Stimulated activated naive CD8-positive, alpha-beta T cell treated with anti-CD3 and anti-CD28 coated beads, Interleukin-15, amount 100 ng/mL, for 72 hours (primary cell): ENCODE data around the gene NTF4.
"Not testable (repeated sequence)": the region's sequence is repeated elsewhere in the genome, so short reads cannot be mapped to it uniquely, and the experiment has no call there.

ENCODE experiments used
- ATAC-seq: fragments of 150-1000 bp; cut with Tn5 transposase; 2 replicates; pipeline ENCODE4 v1.10.0; 2021; ENCODE audit warnings: mild to moderate bottlenecking, moderate library complexity
- DNase-seq, 2 donors: peaks; one replicate each; pipeline ENCODE4 v3.0.0; 2021 to 2022
- H3K27ac Mint-ChIP-seq, 2 donors: one replicate each; pipeline ENCODE4 v1.8.0; 2022; ENCODE audit warnings: mild to moderate bottlenecking in 2 of 2, mixed read lengths in 2 of 2, moderate library complexity in 2 of 2
- H3K27me3 Mint-ChIP-seq: one replicate; pipeline ENCODE4 v1.8.0; 2022; ENCODE audit warnings: mixed read lengths
- H3K4me1 Mint-ChIP-seq: one replicate; pipeline ENCODE4 v1.8.0; 2022; ENCODE audit warnings: mild to moderate bottlenecking, mixed read lengths
- H3K4me3 Mint-ChIP-seq, 2 donors: one replicate each; pipeline ENCODE4 v1.8.0; 2022; ENCODE audit warnings: mild to moderate bottlenecking in 2 of 2, mixed read lengths in 2 of 2, moderate library complexity in 1 of 2
- H3K9me3 Mint-ChIP-seq, 2 donors: one replicate each; pipeline ENCODE4 v1.8.0; 2022; ENCODE audit warnings: mixed read lengths in 2 of 2

The NTF4 gene

GRCh38 chr19:49022116-49022515, 42.5 kb downstream of the NTF4 start:
- Mint-ChIP-seq H3K4me3 (no peak overlapping the region), H3K27me3 (peaks cover 19% of the 10 kb centered on the region), H3K27ac (no peak overlapping the region), H3K9me3 (no peaks in the 10 kb centered on the region), H3K4me1 (peaks cover 33% of the 10 kb centered on the region)
- no peak for ATAC-seq
- DNase-seq = no peak

GRCh38 chr19:49020931-49021895, 43.4 kb downstream of the NTF4 start:
- peak; percentile 24 for ATAC-seq
- no peak overlapping the region for H3K4me3 Mint-ChIP-seq

DNA sequence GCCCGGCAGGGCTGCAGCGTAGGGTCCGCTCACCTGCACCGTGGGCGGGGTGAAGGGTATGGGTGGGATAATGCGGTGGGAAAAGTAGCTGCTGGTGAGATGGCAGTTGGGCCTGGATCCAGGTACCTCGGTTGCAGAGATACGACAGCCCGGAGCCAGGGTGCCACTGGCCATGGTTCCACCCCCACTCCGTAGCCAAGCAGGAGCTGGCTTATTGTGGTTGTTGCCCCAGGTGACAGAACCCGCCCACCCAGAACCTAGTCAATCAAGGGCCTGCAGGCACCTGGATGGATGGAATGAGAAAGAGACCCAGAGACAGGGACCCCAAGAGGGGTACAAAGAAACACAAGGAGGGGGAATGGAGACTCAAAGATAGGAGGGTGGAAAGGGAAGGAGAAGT, 44.3 kb downstream of the NTF4 start:
- no peaks in the 10 kb centered on the region for H3K9me3 Mint-ChIP-seq
- no peak for DNase-seq
- H3K27me3 Mint-ChIP-seq = peaks cover 19% of the 10 kb centered on the region
- peaks cover 33% of the 10 kb centered on the region for H3K4me1 Mint-ChIP-seq
- no peak for ATAC-seq
- H3K27ac Mint-ChIP-seq = peak overlapping the region in 1 of 2 donors; percentile 78
- peak overlapping the region in 1 of 2 donors; percentile 79 for H3K4me3 Mint-ChIP-seq

More at GRCh38 chr19:49020931-49021895, 43.4 kb downstream of the NTF4 start:
- H3K27me3 Mint-ChIP-seq = peaks cover 19% of the 10 kb centered on the region
- no peak for DNase-seq
- peaks cover 33% of the 10 kb centered on the region for H3K4me1 Mint-ChIP-seq
- H3K27ac Mint-ChIP-seq = peak overlapping the region in 1 of 2 donors; percentile 10
- H3K9me3 Mint-ChIP-seq = no peaks in the 10 kb centered on the region

GRCh38 chr19:49019242-49019932, 45.2 kb downstream of the NTF4 start:
- Mint-ChIP-seq H3K4me3 (peak overlapping the region; percentile 79 to 84), H3K9me3 (no peaks in the 10 kb centered on the region), H3K27ac (peak overlapping the region in 1 of 2 donors; percentile 88), H3K4me1 (peaks cover 33% of the 10 kb centered on the region), H3K27me3 (peaks cover 19% of the 10 kb centered on the region)
- ATAC-seq (peak; percentile 44), DNase-seq (peak; percentile 54 to 64)

DNA sequence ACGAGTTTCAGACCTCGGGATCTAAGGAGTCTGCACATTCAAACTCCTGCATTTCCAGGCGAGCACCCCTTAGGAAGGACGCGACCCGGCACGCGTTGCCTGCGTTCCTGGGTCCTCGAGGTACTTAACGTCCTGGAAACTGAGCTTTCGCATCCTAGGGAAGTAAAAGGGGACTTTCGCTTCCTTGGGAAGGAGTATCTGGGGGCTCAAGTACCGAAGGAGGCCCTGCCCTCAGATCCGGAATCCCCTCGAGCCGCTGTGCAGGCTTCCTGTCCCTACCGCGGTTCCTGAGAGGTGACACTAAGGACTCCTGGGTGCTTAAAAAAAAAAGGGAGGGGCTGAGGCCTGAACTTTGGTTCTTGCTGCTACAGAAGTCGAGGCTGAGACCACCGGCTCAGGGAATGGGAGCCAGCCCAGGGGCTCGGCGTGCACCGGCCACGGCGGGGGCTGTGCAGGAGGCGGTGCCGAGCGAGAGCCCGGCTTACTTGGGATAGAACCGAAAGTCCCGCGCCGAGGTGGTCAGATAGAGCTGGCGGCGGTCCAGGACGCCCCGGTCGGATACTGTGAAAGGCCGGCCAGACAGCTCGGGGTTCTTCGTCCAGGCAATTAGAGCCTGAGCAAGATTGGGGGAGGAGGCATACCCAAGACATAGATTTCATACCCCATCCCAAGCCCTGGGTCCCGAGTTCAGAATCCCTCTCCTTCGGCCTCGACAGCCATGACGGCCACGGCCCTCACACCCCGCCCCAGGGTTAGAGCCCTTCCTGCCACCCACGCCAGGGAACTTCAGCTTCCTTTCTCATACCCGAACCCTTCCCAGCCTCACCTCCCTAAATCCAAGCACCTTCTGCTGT, 46.0 kb downstream of the NTF4 start:
- H3K4me1 Mint-ChIP-seq = peaks cover 33% of the 10 kb centered on the region
- H3K9me3 Mint-ChIP-seq, DNase-seq, H3K27ac Mint-ChIP-seq, ATAC-seq: not testable (repeated sequence)
- peaks cover 19% of the 10 kb centered on the region for H3K27me3 Mint-ChIP-seq
- peak overlapping the region; percentile 79 to 84 for H3K4me3 Mint-ChIP-seq

DNA sequence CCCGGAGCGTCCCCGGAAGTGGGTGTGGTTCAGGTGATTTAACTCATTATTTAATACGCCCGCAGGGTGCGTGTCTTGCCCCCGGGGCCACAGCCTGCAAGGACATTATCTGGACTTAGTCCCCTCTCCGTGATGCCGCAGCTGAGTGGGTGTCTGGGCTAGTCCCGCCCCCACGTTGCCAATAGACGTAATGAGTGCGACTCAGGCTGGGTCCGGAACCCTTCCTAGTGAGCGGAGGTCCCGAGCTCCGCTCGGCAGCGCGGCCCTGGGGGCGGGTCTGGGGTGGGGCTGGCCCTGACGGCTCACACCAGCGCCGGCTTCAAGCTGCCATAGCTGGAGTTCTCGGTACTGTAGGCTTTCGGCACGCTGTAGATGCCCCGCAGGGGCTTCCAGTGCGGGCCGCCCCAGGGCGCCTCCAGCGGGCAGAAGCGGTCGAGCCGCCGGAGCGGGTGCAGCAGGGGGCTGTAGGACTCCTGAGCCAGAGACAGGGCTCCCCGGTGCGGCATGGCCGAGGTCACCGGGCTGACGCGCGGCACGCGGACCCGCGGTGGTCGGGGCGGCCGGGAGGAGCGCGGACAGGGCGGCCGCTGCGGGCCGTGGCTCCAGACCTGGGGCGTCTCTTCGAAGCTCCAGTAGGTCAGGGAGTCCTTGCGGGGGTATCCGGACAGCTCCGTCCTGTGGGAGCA, 46.8 kb downstream of the NTF4 start:
- peak; percentile 65 to 72 for DNase-seq
- Mint-ChIP-seq H3K9me3 (no peaks in the 10 kb centered on the region), H3K4me1 (peaks cover 33% of the 10 kb centered on the region), H3K27ac (peak overlapping the region in 1 of 2 donors; percentile 29), H3K27me3 (peaks cover 19% of the 10 kb centered on the region), H3K4me3 (peak overlapping the region; percentile 79 to 84)
- ATAC-seq = peak; percentile 83

DNA sequence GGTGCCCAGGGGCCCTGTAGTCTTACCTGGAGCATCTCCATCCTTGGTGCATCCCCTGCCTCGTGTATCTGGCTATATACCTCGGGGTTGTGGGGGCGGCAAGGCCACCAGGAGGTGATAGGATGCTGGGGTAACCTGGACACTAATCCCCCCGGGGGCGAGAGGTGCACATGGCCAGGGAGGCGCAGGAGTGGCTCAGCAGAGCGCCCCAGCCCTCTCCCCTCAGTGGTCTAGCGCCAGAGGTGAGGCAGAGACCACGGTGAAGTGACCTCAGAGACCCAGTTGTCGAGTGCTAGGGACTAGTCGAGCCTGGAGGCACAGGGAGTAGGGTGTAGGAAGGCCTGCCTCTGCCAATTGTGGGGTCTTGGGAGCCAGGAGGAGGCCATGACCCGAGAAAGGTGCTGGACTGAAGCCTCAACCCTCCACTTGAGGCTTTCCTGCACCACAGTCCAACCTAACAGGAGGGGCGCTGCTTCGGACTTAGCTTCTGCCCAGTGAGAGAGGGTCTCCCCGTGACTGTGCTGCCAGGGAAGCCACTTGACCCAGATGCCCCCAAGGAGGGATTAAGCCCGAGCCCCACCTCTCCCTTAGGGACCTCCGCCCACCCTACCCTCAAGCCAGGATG, 47.5 kb downstream of the NTF4 start, which contains the start of gene LHB:
LHB (minus strand) TSS at position 51 of the 625 bp plus-strand sequence; CDS start at position 41, 10 bp downstream.
- peaks cover 33% of the 10 kb centered on the region for H3K4me1 Mint-ChIP-seq
- peaks cover 19% of the 10 kb centered on the region for H3K27me3 Mint-ChIP-seq
- ATAC-seq (no peak), DNase-seq (no peak)
- peak within 1 kb of the TSS in 1 of 2 donors; percentile 29 for H3K27ac Mint-ChIP-seq
- H3K4me3 Mint-ChIP-seq = peak within 1 kb of the TSS; percentile 79 to 84
- no peaks in the 10 kb centered on the region for H3K9me3 Mint-ChIP-seq

DNA sequence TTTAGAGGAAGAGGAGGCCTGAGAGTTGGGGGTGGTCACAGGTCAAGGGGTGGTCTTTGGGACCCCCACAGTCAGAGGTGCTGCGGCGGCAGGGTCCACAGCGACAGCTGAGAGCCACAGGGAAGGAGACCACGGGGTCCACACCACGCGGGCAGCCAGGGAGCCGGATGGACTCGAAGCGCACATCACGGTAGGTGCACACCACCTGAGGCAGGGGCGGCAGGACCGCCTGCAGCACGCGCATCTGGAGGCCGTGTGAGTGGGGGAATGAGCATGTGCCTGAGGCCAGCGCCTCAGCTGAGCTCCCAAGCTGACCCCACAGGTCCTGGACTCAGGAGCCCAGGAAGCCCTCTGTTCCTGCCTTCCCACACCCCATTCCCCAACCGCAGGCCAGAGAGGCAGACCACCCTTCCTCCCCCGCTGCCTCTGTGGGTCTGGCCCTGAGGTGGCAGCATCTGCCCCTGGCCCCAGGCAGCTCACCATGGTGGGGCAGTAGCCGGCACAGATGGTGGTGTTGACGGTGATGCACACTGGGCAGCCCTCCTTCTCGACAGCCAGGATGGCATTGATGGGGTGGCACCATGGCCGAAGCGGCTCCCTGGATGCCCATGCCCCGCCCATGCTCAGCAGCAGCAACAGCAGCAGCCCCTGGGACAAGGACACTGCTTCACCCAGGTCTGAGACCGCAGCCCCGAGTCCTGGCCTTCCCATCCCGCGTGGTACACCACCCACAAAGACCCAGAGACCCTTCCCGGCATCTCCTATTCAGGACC, 48.4 kb downstream of the NTF4 start:
- Mint-ChIP-seq H3K4me1 (peaks cover 28% of the 10 kb centered on the region), H3K9me3 (no peaks in the 10 kb centered on the region), H3K27ac (no peak overlapping the region), H3K27me3 (peaks cover 19% of the 10 kb centered on the region), H3K4me3 (no peak overlapping the region)
- no peak for DNase-seq
- ATAC-seq = no peak

DNA sequence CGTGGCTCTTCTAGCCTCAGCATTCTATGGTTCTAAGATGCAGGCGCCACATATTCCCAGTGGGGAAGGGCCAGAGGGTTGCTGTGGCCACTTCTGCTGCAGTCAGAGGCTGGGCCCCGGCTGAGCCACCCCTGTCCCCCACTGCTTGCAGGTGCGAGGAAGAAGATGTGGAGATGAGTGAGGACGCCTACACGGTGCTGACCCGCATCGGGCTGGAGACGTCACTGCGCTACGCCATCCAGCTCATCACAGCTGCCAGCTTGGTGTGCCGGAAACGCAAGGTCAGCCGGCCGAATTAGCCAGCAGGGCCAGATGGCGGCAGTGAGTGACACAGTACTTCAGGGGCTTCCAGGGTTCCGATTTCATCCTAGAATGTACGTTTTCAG, 49.8 kb downstream of the NTF4 start:
- Mint-ChIP-seq H3K4me1 (peaks cover 17% of the 10 kb centered on the region), H3K9me3 (no peaks in the 10 kb centered on the region), H3K27me3 (peaks cover 12% of the 10 kb centered on the region), H3K27ac (no peak overlapping the region), H3K4me3 (no peak overlapping the region)
- DNase-seq (no peak), ATAC-seq (no peak)

DNA sequence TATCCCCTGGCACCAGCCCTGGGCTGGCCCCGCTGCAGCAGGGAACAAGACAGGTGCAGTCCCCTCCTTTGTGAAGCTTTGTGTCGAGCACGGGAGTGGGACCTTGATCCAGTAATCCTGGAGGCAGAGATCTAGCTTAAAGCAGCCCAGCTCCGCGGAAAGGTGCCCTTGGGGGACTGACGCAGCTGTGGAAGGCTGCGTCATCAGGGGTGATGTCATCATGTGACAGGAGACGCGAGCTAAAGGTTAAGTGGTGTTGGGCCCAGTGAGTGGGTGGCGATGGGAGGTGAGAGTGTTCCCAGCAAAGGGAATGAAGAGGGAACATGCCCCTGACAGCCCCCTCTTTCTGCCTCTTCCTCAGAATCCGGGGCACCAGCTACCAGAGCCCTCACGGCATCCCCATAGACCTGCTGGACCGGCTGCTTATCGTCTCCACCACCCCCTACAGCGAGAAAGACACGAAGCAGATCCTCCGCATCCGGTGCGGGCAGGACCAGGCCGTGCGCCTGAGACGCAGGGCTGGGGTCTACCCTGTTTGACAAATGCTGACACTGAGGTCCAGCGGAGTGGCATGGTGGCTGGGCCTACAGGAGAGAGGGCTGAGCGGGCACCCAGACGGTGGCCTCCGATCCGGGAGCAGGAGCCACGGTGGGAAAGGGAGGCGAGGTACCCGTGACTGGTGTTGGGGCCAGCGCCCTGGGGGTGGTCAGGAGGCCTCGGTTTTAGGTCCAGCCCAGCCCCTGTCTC, 50.3 kb downstream of the NTF4 start:
- Mint-ChIP-seq H3K4me1 (peaks cover 12% of the 10 kb centered on the region), H3K4me3 (no peak overlapping the region), H3K9me3 (no peaks in the 10 kb centered on the region), H3K27me3 (peaks cover 6% of the 10 kb centered on the region), H3K27ac (no peak overlapping the region)
- DNase-seq (no peak), ATAC-seq (no peak)

DNA sequence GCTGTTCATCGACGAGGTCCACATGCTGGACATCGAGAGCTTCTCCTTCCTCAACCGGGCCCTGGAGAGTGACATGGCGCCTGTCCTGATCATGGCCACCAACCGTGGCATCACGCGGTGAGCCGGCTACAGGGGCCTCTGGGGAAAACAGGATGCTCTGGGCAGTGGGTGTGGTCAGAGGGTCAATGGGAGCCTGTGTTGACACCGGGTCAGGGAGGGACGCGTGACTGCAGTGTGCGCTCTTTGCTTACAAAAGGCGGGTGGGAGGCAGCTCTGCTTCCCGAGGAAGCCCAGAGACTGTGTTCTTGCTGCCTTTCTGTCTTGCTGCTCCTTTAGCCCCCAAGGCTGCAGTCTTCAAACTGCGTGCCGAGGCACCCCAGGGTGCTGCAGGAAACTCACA, 53.4 kb downstream of the NTF4 start:
- Mint-ChIP-seq H3K4me3 (no peak overlapping the region), H3K4me1 (no peaks in the 10 kb centered on the region), H3K9me3 (no peaks in the 10 kb centered on the region), H3K27ac (no peak overlapping the region), H3K27me3 (no peaks in the 10 kb centered on the region)
- ATAC-seq = no peak
- DNase-seq = no peak
